ENCODE measurements around the gene CTNNA3.

CTNNA3 gene

DNA sequence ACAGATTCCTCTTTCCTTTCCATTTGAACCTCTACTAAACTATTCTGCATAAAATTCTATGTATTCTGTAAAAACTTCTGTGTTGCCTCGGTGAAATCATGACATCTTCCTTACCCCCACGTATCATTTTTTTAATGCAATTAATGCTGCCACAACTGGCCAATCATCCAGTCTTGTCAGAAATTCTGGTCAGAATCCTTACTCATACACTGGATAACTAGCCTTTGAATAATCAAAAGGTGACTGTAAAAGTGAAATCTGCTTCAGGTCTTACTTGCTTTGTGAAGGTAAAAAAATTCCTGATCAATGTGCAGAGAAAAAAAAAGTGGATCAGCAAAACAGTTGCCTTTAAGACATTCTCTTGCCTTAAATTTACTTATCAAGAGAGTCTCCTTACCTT lies 859.2 kb downstream of the CTNNA3 start:
- Histone ChIP-seq H3K79me2 (ENCODE audit: insufficient read depth, low read length) (no peaks in the 10 kb centered on the region), H3K27me3 (ENCODE audit: low read length) (no peaks in the 10 kb centered on the region), H3K9ac (ENCODE audit: low read length) (no peak overlapping the region), H3K4me2 (ENCODE audit: low read depth, low read length, poor library complexity, severe bottlenecking) (no peak overlapping the region), H3K4me3 (ENCODE audit: insufficient read depth, low read length, poor library complexity, severe bottlenecking) (no peak overlapping the region), H3K36me3 (ENCODE audit: low read length) (no peaks in the 10 kb centered on the region), H4K20me1 (ENCODE audit: low read depth, low read length) (no peaks in the 10 kb centered on the region), H3F3A (ENCODE audit: insufficient read depth) (no peaks in the 10 kb centered on the region), H3K9me2 (replicated peaks; ENCODE audit: insufficient read depth, low read length) (no peaks in the 10 kb centered on the region), H3K27ac (ENCODE audit: low read depth, low read length) (no peak overlapping the region), H3K9me3 (ENCODE audit: insufficient read depth, low read length) (no peaks in the 10 kb centered on the region), H2AFZ (ENCODE audit: low read depth, low read length, severe bottlenecking) (no peak overlapping the region)
- TF ChIP-seq EZH2phosphoT487 (conservative IDR thresholded peaks at IDR 0.05; ENCODE audit: low read length), result no peak
- TF ChIP-seq, protein P1, sequence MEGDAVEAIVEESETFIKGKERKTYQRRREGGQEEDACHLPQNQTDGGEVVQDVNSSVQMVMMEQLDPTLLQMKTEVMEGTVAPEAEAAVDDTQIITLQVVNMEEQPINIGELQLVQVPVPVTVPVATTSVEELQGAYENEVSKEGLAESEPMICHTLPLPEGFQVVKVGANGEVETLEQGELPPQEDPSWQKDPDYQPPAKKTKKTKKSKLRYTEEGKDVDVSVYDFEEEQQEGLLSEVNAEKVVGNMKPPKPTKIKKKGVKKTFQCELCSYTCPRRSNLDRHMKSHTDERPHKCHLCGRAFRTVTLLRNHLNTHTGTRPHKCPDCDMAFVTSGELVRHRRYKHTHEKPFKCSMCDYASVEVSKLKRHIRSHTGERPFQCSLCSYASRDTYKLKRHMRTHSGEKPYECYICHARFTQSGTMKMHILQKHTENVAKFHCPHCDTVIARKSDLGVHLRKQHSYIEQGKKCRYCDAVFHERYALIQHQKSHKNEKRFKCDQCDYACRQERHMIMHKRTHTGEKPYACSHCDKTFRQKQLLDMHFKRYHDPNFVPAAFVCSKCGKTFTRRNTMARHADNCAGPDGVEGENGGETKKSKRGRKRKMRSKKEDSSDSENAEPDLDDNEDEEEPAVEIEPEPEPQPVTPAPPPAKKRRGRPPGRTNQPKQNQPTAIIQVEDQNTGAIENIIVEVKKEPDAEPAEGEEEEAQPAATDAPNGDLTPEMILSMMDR (IDR thresholded peaks at IDR 0.05; ENCODE audit: insufficient read depth, low read length, poor library complexity, severe bottlenecking), result no peak

DNA sequence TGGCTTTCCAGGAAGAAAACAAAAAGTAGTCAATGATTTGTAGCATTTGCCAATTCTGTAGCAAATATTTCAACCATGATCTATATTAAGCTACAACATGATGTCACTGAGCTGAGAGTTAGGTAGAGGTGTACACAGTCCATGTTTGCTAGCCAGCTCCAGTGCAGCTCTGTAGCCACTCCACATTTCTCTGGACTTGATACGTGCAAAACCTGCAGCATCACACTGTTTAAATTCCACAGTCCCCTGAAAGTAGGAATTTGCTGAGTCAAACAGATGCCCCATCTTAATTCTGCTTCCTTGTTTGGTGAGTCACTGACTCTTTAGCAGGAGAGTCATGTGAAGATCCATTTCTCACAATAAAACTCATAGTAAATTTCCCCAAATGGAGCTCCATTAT lies 859.9 kb downstream of the CTNNA3 start:
- H2AFZ ChIP-seq (ENCODE audit: low read depth, low read length, severe bottlenecking), result no peak overlapping the region
- H3K79me2 ChIP-seq (ENCODE audit: insufficient read depth, low read length), result no peaks in the 10 kb centered on the region
- H3K36me3 ChIP-seq (ENCODE audit: low read length), result no peaks in the 10 kb centered on the region
- no peak overlapping the region for H3K4me2 ChIP-seq (ENCODE audit: low read depth, low read length, poor library complexity, severe bottlenecking)
- no peak overlapping the region for H3K27ac ChIP-seq (ENCODE audit: low read depth, low read length)
- no peaks in the 10 kb centered on the region for H4K20me1 ChIP-seq (ENCODE audit: low read depth, low read length)
- no peak overlapping the region for H3K4me3 ChIP-seq (ENCODE audit: insufficient read depth, low read length, poor library complexity, severe bottlenecking)
- no peaks in the 10 kb centered on the region for H3F3A ChIP-seq (ENCODE audit: insufficient read depth)
- H3K27me3 ChIP-seq (ENCODE audit: low read length), result no peaks in the 10 kb centered on the region
- H3K9me2 ChIP-seq (replicated peaks; ENCODE audit: insufficient read depth, low read length), result no peaks in the 10 kb centered on the region
- TF ChIP-seq, protein P1 (IDR thresholded peaks at IDR 0.05; ENCODE audit: insufficient read depth, low read length, poor library complexity, severe bottlenecking), result no peak
- H3K9ac ChIP-seq (ENCODE audit: low read length), result no peak overlapping the region
- no peaks in the 10 kb centered on the region for H3K9me3 ChIP-seq (ENCODE audit: insufficient read depth, low read length)

DNA sequence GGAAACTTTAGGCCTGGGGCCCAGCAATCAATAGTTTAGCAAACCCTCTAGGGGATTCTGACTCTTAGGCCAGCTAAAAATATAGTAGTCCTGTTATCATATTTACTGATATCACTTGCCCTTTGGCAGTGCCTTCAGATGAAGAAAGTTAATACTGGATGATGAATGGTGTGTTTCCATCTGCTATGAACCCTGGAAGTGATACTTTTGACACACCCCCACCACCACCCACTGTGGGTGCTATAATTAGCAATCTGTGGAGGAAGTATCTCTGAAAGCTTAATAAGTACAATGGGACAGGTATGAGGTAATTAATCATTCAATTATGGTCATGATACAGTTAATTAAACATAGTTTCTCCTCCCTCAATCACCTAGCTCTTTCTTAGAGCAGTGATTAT lies 860.6 kb downstream of the CTNNA3 start:
- TF ChIP-seq, protein P1 (IDR thresholded peaks at IDR 0.05; ENCODE audit: insufficient read depth, low read length, poor library complexity, severe bottlenecking), result no peak
- TF ChIP-seq EZH2phosphoT487 (conservative IDR thresholded peaks at IDR 0.05; ENCODE audit: low read length), result no peak
- no peak overlapping the region for H3K27ac ChIP-seq (ENCODE audit: low read depth, low read length)
- no peak overlapping the region for H3K4me3 ChIP-seq (ENCODE audit: insufficient read depth, low read length, poor library complexity, severe bottlenecking)
- H3K9me3 ChIP-seq (ENCODE audit: insufficient read depth, low read length), result no peaks in the 10 kb centered on the region
- H4K20me1 ChIP-seq (ENCODE audit: low read depth, low read length), result no peaks in the 10 kb centered on the region
- no peaks in the 10 kb centered on the region for H3K9me2 ChIP-seq (replicated peaks; ENCODE audit: insufficient read depth, low read length)
- H3K36me3 ChIP-seq (ENCODE audit: low read length), result no peaks in the 10 kb centered on the region
- H3F3A ChIP-seq (ENCODE audit: insufficient read depth), result no peaks in the 10 kb centered on the region
- no peak overlapping the region for H3K9ac ChIP-seq (ENCODE audit: low read length)
- no peaks in the 10 kb centered on the region for H3K79me2 ChIP-seq (ENCODE audit: insufficient read depth, low read length)
- H3K4me2 ChIP-seq (ENCODE audit: low read depth, low read length, poor library complexity, severe bottlenecking), result no peak overlapping the region
- no peaks in the 10 kb centered on the region for H3K27me3 ChIP-seq (ENCODE audit: low read length)
- H2AFZ ChIP-seq (ENCODE audit: low read depth, low read length, severe bottlenecking), result no peak overlapping the region

DNA sequence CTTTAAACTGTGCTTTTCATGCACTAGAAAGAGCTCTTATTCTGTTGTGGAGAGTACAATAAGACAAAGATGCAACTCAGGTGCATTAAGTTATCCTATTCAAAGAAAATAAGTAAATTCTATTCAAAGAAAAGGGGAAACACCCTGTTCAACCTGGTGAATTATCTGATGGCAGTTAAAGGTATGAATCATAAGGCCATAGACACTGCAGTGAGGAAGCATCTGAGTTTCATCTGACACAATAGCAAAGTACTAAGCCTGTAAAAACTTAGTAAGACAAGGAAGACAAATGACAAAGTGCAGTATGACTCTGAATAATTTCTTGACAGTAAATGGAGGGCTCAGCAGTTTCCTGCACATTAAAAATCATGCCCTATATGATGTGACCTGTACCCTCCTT lies 861.2 kb downstream of the CTNNA3 start:
- H3K27me3 ChIP-seq (ENCODE audit: low read length), result no peaks in the 10 kb centered on the region
- no peaks in the 10 kb centered on the region for H3K36me3 ChIP-seq (ENCODE audit: low read length)

More for the DNA sequence above, 861.2 kb downstream of the CTNNA3 start:
- TF ChIP-seq EZH2phosphoT487 (conservative IDR thresholded peaks at IDR 0.05; ENCODE audit: low read length), result no peak
- TF ChIP-seq, protein P1 (IDR thresholded peaks at IDR 0.05; ENCODE audit: insufficient read depth, low read length, poor library complexity, severe bottlenecking), result no peak
- Histone ChIP-seq H3K9me3 (ENCODE audit: insufficient read depth, low read length) (no peaks in the 10 kb centered on the region), H3K4me2 (ENCODE audit: low read depth, low read length, poor library complexity, severe bottlenecking) (no peak overlapping the region), H3K27ac (ENCODE audit: low read depth, low read length) (no peak overlapping the region), H2AFZ (ENCODE audit: low read depth, low read length, severe bottlenecking) (no peak overlapping the region), H3K79me2 (ENCODE audit: insufficient read depth, low read length) (no peaks in the 10 kb centered on the region), H3F3A (ENCODE audit: insufficient read depth) (no peaks in the 10 kb centered on the region), H3K4me3 (ENCODE audit: insufficient read depth, low read length, poor library complexity, severe bottlenecking) (no peak overlapping the region), H4K20me1 (ENCODE audit: low read depth, low read length) (no peaks in the 10 kb centered on the region), H3K9me2 (replicated peaks; ENCODE audit: insufficient read depth, low read length) (no peaks in the 10 kb centered on the region), H3K9ac (ENCODE audit: low read length) (no peak overlapping the region)
